NCI-H446 treated with DMSO at 0.1 percent for 48 hours (cell line): ENCODE results near the gene AANAT.

ENCODE experiments used
- DNase-seq: peaks from one replicate; lab custom pipeline; 2025; lab: John Stamatoyannopoulos, UW

AANAT gene

DNA sequence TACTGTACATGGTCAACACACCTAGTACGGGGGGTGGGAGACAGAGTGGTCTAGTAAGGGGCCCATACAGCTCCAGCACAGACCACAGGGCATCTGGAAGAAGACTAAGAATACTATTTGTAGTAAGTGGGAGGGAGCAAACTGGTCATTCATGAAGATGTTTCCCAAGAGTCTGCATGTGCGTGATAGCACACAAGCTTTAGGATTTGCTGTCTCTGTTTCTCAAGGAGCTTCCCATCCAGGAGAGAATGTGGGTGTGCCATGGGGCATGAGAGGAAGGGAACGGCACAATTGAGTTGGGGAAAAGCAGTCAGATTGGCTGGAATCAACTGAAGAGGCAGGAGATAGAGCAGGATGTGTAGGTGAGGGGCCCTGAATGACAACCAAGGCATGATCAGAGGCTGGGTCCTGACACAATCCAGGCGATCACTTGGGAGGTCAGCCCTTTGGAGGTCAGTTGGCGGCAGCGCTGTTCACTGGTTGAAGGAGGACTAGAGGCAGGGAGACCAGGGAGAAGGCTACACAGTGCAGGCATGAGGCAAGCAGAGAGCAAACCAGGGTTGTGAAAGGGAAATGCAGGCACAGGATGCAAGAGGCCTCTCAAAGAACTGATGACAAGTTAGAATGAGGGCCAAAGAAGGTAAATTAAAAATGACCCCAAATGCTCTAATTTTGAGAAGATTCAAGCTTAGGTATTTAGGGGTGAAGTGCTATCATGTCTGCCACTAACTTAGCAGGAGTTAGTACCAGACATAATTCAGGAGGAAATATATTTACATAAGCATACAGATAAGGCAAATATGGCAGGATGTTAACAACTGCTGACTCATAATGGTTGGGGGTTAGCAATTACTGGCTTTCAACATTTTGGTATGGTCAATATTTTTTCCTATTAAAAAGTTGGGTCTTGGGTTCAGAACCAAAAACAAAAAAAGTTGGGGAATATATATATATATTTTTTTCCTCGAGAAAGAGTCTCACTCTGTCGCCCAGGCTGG is 24.8 kb upstream of the AANAT start:
- no peak for DNase-seq

DNA sequence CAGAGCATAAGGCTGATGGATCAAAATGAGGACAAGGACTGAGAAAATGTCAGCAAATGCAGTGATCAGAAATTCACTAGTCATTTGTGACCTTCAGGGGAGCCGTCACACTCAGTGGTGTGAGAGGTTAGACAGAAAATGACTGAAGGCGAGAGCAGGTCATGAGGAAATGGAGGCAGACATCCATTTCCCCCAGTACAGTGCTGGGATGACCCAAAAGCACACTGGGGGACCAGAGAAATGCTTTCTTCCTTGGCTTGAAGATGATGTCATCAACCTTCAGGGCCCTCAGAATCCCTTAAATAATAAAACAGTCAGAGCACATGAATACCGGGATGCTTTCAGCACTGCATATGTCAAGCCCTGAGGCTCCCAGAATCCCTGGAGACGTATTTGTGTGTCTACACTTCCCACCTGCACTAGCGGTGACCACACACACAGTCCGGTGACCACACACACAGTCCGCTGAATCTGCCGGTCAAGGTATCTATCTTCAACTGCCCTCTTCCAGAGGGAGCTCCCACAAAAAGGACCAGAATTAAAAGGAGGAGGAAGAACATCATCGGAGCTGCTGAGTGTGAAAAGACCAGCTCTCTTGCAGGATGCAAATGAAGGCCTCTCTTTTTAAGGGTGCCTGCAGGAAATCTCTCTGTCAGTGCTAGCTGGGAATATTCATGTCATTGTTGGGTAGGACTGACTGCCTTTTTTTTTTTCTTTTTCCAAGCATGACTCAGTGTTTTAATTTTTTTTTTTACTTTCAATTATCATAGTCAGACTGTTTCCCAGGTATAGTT is 22.7 kb upstream of the AANAT start:
- no peak for DNase-seq

DNA sequence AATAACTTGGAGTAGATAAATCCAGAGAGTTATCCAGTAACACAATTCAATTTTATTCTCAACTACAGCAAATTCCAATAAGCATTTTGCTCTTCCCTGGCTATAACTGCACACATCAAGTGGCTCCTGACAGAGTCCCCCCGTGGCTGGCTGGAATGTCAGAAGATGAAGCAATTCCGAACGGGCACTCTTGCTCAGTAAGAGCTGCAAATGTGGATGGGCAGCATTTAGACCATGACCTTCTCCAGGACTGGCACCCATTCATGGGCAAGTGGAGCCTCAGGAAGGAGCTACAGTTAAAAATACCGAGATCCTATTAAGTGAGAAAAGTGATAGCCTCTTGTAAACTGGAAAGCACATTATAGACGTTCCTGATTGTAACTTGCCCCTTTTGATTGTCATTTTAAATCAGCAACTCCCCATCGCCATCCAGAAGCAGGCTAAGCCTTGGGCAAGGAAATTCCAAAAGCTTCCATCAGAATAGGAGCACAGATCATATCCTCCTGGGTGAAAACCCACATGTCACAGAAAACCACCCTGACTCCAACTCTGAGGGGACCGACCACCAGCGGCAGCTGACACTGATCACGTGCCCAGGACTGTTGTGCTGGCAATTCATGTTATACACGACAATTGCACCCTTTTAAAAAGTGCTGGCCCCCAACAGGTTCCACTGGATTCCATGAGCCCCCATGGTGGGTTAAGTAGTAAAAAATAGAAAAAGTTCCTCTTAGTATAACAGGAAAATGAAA is 21.5 kb upstream of the AANAT start:
- no peak for DNase-seq

DNA sequence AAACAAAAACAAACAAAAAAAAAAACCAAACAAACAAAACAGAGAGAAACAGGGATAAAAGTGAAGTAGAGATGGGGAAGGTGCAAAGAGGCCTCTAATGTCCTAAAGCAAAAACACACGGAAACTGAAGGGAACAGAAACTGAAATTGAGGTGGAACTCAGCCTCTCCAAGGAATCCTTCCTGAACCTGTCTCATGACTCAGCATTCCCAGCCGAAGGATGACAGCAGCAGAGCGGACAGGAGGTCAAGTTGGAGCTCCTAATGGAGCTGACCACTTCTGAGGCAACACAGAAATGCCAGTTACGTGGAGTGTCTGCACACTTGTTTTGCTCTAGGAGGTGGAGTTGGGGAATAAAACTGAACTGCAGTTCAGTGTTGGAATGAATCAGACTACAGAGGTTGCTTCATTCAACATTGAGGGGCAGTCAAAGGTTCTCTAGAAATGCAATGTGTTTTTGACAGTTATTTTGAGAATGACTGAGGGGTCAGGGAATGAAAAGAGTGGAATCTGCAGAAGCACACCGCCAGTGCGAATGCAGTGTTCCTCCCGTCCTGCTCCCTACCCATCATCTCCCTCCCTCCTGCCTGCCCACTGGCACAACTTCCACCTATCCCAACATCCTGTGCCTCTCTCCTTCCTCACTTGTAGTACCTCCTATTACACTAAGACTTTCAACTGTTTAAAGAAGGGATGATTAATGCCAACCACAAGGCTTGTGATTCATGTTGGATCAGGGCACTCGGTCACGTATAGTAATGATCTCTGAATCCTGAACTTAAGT is 20.8 kb upstream of the AANAT start:
- DNase-seq: no peak

DNA sequence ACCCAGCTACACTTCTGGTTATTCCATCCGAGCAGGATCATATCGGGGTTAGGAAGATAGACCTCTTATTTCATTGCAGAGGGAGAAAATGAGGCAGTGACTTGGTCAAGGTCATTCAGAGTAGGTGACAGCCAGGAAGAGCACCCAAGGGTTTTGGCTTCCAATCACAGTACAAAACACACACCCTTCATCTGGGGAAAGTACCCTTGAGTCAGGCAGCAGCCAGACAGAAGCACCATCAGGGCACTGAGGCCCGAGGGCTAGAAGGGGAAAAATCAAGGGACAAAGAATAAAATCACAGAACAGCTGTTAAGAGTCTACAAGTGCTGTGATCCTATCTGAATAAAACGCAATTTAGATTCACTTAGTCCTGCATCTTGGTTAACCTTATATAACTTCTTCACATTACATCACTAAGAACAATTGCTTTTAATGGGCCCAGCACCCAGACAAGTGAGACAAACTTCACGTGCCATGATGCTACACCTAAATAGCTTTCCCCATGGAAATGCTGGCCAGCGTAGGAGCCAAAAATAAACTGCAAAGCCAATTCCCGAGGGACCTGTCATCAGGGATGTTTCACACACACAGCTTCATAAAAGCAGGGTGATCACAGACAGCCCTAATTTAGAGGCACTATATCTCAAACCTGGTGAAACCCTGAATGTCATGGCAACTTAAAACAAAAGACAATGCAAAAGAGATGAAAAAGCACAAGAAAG is 19.3 kb upstream of the AANAT start:
- no peak for DNase-seq

DNA sequence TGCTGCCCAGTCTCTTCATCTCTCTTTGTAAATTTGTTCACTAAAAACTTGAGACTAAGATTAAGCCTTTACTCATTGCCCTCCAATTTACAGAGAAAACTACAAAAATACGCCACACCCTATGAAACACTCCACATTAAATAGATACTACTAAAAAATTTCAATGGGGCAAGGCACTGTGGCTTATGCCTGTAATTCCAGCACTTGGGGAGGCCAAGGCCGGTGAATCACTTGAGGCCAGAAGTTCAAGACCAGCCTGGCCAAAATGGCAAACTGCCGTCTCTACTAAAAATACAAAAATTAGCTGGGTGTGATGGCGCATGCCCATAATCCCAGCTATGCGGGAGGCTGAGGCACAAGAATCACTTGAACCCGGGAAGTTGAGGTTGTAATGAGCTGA is 18.3 kb upstream of the AANAT start:
- no peak for DNase-seq

DNA sequence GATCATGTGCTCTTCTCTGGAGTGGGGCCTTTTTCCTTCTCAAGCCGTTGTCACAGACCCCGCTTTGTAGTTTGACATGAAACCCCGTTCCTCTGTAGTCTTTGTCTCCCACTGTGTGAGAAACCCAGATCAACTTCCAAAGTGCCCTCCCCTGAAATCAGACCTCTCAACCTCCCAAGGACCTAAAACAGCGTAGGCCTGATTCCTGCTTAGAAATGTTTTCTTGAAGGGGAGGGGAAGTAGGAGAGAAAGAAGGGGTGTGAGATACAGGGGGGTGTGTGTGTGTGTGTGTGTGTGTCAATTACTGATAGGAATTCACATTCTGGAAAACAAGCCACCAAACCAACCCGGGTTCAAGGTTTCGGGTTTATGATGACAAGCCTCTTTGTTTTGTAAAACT is 15.9 kb upstream of the AANAT start:
- no peak for DNase-seq

DNA sequence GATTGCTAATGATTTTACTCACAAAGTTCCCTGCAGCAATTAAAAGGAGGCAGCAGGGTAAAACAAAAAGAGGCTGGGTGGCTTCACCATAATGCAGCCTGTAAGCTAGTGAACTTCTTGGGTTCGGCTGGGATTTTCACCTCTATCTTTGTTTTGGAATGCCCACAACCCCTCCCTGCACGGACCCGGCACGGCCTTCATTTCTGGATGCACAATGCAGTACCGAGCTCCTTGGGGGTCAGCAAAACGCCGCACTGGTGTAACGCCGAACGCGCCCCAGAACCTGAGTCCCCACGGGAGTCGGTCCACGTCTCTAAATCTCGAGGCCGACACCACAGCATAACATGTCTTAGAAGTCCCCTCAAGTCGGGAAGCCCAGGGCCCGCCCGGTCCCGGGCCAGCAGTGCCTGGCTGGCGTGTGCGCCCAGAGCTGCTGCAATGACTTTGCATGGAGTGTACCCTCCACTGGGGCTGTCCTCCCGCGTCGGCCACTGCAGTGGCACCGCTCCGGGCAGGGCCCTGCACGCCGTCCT is 15.2 kb upstream of the AANAT start:
- no peak for DNase-seq

DNA sequence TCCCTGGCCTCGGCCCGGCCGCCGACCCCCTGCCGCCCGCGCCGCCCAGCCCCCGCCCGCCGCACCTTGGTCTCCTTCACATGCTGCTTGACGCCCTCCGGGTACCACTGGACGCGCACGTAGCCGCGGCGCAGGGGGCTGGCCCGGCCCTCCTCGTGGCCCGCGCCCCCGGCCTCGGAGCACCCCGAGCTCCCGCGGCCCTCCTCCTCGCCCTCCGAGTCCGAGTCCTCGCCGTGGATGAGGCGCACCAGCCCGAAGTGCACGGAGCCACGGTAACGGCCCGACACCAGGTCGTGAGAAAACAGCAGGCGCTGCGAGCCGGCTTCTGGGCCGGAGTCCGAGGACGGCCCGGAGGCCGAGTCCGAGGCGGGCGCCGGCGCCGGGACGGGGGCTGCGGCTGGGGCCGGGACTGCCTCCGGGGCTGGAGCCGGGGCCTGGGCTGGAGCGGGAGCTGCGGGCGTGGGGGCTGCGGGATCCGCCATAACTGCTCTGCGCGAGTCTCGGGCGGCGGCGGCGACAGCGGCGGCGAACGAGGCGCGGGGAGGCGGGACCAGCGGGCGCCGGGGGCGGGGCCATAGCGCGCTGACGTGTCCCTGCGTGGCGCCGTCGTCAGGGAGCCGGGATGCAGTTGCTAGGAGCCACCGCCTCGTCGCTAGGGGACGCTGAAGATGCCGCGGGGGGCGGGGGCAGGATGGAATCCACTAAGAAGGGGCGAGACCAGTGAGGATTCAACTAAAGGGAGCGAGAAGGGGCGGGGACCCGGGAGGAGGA is 14.6 kb upstream of the AANAT start, which contains the start of gene UBE2O:
TSS of gene UBE2O (minus strand) at position 493 of the 771 bp plus-strand sequence. CDS start at position 482, 11 bp downstream.
- peak; percentile 66 for DNase-seq

DNA sequence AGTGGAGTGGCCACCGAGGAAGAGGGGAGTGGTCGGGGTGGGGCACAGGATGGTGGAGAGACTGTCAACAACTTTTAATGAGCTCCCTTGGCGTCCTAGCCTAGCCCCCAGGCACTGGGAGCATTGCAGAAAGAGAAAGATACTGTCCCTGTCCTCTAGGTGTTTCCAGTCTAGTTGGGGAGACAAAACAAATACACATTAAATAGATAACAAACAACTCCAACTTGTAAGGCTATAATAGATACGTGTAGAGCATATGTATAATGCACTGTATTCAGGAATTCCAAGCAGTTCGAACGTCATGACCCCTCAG is 14.0 kb upstream of the AANAT start:
- DNase-seq: no peak

DNA sequence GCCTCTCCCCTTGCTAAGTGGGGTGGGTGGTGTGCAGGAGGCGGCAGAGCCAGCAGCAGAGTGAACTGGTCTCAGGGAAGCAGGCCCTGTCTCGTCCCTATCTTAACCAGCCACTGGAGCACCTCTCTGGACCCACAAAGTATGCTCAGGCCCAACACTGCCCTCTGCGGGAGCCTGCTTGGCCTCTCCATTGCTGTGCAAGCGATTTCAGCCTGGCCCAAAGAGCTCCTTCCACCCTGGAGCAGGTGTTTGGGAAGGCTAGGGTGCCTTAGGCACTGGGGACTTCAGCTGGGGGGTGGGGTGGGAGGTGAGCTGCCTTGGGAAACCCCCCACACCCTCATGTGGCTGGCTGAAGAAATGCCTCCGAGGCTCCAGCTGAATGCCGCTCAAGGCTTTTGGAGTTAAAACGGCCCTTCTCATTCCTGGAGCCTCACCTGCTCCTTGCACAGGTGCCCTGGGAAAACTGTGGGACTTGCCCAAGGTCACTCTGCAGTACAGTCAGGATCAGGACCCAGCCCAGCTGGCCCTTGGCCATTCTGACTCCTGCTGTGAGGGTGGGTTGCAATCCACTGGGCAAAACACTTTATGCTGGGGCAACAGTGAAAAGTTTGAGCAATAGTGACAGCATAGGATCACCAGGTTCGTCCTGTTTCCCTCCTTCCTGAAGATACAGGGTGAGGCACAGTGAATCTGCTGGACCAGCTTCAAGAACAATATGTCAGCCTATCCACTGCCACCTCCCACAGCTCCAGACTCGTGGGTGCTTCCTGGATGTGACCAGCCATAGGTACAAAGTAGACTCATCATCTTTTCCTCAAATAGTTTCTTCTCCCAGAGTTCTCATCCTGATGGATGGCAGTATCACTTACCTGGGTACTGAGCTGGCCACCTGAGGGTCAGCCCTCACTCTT is 8.6 kb upstream of the AANAT start:
- DNase-seq: no peak

DNA sequence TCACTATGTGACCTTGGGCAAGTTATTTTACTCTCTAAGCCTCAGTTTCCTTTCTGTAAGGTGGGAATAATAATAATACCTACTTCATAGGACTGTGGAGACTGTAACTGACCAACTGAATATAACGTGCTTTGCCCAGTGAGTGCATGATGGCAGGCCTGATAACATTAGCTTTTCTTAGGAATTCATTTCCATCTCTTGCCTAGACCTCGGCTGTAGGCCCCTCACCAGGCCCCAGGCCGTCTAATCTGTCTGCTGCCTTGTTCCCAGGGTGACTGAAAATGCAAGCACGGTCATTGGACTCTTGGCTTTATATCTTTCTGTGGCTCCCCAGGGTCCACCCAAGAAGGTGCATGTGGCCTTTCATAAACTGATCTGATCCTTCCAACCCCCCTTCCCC is 7.7 kb upstream of the AANAT start:
- no peak for DNase-seq

DNA sequence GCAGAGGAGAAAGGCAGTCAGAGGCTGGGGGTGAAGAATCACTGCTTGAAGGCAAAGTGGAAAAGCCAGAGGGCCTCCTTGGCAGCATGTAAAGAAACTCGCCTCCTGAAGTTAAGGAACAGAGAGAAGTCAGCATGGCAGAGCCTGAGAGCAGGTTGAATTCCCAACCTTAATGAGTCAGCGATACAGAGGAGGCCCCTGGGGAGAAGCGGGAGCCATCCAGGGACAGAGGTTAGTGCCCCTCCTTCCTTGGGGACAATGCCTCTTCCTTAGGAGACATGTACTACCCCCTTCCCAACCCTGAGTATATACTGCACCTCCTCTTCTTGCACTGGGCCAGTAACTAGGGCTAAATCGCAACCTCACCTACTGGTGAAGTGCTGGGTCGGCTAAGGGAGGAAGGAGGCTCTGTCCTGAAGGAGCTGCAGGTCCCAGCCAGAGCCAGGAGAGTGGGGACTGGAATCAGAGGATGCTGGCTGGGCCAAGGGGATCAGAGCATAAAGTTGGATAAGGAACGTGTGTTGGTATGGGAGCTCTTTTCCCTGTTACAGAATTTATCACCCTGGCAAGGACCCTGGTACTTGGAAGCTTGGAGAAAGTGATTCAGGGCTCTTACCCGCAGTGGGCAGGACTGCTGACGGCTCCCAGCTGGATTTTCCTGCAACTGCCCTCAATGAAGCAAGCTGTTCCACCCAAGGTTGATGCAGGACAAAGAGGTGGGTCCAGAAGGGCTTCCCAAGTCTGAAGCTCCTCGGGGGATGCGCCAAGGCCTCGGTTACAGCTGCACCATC is 5.4 kb upstream of the AANAT start:
- no peak for DNase-seq

DNA sequence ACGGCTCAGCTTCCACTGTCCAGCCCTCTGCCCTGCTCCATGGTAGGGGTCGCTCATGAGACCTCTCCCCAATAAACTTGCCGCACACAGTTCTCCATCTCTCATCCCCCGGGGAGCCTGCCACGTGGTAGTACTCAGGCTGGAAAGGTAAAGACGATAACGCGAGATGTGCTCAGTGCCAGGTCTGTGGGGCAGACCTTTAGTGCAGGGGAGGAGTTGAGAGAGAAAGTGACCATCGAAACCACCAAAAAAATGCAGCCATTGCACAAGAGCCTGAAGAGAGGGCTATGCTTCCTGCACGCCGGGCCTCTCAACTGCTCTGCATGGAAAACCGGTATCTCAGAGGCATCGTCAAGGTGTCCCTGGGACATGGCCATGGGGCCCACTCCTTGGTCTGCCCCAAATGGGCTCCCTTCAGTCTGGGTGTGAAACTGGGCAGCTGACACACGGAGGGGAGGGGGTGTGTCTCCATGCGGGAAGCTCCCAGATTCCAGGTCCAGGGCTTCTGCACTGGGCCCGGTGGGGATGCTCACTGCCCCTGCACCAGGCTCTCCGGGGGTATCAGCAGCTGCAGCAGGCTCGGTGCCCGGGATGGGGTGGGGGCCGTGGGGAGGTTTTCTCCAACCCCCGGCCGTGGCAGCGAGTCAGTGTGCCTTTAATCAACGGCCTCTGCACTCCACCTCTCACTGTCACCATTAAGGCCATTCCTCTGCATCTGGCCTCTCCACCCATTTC is 4.7 kb upstream of the AANAT start:
- no peak for DNase-seq

DNA sequence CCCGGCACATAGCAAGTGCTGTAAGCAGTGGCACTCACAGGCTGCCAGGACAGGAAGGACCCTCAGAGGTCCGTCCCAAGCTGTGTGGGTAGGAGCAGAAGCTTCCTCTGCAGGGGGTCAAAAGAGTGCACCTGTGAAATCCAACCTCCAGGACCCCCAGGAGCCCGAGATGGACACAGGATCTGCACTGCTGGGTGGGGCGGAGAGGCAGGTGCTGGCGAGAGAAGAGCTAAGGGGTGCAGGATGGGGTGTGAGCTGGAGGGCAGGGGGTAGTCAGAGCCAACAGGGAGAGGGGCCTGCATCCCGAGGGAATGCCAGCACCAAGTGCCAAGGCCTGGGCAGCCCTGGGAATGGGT is 650 bp upstream of the AANAT start:
- no peak for DNase-seq

DNA sequence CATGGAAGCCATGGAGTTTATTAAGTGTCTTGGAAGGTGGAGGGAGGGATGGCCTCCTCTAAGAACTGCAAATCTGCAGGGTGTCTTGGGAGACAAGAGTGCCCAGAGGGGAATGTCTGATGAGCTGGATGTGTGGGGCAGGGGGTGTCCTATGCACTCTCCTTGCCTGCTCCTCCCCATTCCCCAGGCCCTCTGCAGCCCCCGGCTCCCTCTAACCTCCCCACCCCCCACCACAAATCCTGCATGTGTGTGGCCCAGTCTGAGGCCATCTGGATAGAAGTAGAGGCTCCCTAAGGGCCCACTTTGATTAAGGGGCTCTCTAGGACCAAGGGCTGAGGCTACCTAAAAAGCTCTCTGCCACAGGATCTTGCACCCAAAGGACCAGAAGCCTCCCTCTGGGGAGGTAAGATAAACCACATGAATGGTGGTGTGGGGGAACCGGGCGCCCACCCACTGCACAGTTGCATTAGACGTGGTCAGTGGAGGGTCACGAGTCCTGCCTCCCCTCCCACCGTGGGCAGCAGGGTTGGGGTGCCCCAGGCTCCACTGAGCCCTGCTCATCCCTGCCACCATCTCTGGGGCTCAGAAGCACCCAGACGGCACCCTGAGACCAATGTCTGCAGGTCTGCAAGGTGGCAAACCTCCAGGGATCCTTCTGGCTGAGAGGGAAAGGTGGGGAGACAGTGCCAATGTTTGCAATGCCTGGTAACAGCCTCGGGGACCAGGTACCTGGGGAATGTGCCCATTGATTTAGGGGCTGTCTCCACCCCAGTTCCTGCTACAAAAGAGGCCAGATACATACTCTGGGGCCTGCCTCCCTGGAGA is 618 bp downstream of the AANAT start:
- no peak for DNase-seq

DNA sequence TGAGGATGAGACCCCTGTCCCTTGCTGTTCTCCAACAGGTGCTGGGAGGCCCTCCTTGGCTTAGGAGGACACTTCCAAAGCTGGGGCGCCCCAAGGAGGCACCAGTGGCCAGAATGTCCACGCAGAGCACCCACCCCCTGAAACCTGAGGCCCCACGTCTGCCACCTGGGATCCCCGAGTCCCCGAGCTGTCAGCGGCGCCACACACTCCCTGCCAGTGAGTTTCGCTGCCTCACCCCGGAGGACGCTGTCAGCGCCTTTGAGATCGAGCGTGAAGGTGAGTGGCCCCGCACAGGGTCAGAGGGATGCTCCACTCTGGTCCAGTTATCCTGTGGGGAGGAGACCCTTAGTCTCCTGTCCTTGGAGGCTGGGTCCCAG is 1.2 kb downstream of the AANAT start:
- no peak for DNase-seq
